Measurements from ENCODE around the gene UPK1A. TPM values are rescaled to one million over a fixed set of nuclear protein-coding genes. Genes with fewer than 3 reads are reported as not detected.
"Not testable (repeated sequence)": the region's sequence is repeated elsewhere in the genome, so short reads cannot be mapped to it uniquely, and the experiment has no call there.

UPK1A gene
- total RNA-seq, 2 donors from 2014 or later, result not detected

- H3K27me3 ChIP-seq, result no peaks in the 10 kb centered on the region
- H3K9me3 ChIP-seq, result no peaks in the 10 kb centered on the region
- WGBS, 2 donors, result 76 to 93% methylated on average over 4 to 12 of the region's 17 CpGs
- H3K36me3 ChIP-seq (replicated peaks in 1 of 2; ENCODE audit: insufficient read depth in 1 of 2, low read depth in 2 of 2), result peaks cover 23 to 28% of the 10 kb centered on the region in 2 donors
- no peak overlapping the region for H3K27ac ChIP-seq
- DNase-seq (no peak), ATAC-seq (no peak)
- H3K4me1 ChIP-seq, result peaks cover 27% of the 10 kb centered on the region
- H3K4me3 ChIP-seq, result no peak overlapping the region
- TF ChIP-seq POLR2A (IDR thresholded peaks at IDR 0.05), result no peak
- TF ChIP-seq, protein P1, sequence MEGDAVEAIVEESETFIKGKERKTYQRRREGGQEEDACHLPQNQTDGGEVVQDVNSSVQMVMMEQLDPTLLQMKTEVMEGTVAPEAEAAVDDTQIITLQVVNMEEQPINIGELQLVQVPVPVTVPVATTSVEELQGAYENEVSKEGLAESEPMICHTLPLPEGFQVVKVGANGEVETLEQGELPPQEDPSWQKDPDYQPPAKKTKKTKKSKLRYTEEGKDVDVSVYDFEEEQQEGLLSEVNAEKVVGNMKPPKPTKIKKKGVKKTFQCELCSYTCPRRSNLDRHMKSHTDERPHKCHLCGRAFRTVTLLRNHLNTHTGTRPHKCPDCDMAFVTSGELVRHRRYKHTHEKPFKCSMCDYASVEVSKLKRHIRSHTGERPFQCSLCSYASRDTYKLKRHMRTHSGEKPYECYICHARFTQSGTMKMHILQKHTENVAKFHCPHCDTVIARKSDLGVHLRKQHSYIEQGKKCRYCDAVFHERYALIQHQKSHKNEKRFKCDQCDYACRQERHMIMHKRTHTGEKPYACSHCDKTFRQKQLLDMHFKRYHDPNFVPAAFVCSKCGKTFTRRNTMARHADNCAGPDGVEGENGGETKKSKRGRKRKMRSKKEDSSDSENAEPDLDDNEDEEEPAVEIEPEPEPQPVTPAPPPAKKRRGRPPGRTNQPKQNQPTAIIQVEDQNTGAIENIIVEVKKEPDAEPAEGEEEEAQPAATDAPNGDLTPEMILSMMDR (IDR thresholded peaks at IDR 0.05), result no peak
- intact Hi-C loops (cut with DNase I), result no loop called here
These were observed 54.3 kb downstream of the UPK1A start for GRCh38 chr19:35720648-35721047.

- H3K27me3 ChIP-seq, result no peaks in the 10 kb centered on the region
- intact Hi-C loops (cut with DNase I), result no loop called here
- DNase-seq (no peak), ATAC-seq (no peak)
- H3K9me3 ChIP-seq, result no peaks in the 10 kb centered on the region
- no peak overlapping the region for H3K4me3 ChIP-seq
- peaks cover 20% of the 10 kb centered on the region for H3K4me1 ChIP-seq
- no peak overlapping the region for H3K27ac ChIP-seq
- TF ChIP-seq, protein P1 (IDR thresholded peaks at IDR 0.05), result no peak
- TF ChIP-seq POLR2A (IDR thresholded peaks at IDR 0.05), result no peak
- peaks cover 27 to 36% of the 10 kb centered on the region in 2 donors for H3K36me3 ChIP-seq (replicated peaks in 1 of 2; ENCODE audit: insufficient read depth in 1 of 2, low read depth in 2 of 2)
- 93 to 95% methylated on average over 11 to 16 of the region's 16 CpGs for WGBS, 2 donors
These were observed 55.1 kb downstream of the UPK1A start for GRCh38 chr19:35721374-35721773.

DNA sequence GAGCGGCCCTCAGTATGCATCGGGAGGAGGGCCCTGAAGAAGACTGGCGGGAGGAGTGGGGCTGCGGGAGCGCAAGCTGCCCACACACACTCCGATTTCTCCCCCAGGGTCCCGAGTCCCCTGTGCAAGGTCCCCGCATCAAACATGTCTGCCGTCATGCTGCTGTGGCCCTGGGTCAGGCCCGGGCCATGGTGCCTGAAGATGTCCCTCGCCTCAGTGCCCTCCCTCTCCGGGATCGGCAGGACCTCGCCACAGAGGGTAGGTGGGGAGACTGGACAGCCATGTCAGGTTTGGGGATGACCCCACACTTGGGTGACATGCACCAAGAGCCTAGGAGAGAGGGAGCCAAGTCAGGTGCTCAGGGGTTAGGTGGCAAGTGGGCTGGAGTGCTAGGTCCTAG, 56.1 kb downstream of the UPK1A start:
- H3K27ac ChIP-seq, result no peak overlapping the region
- no peak overlapping the region for H3K4me3 ChIP-seq
- no peaks in the 10 kb centered on the region for H3K9me3 ChIP-seq
- DNase-seq, result no peak
- TF ChIP-seq, protein P1 (IDR thresholded peaks at IDR 0.05), result no peak
- no peak for TF ChIP-seq POLR2A (IDR thresholded peaks at IDR 0.05)
- 97% methylated on average over 11 to 14 of the region's 14 CpGs for WGBS, 2 donors
- intact Hi-C loops (cut with DNase I), result no loop called here
- no peak for ATAC-seq
- peaks cover 27 to 44% of the 10 kb centered on the region in 2 donors for H3K36me3 ChIP-seq (replicated peaks in 1 of 2; ENCODE audit: insufficient read depth in 1 of 2, low read depth in 2 of 2)
- H3K27me3 ChIP-seq, result no peaks in the 10 kb centered on the region
- H3K4me1 ChIP-seq, result peaks cover 17% of the 10 kb centered on the region

DNA sequence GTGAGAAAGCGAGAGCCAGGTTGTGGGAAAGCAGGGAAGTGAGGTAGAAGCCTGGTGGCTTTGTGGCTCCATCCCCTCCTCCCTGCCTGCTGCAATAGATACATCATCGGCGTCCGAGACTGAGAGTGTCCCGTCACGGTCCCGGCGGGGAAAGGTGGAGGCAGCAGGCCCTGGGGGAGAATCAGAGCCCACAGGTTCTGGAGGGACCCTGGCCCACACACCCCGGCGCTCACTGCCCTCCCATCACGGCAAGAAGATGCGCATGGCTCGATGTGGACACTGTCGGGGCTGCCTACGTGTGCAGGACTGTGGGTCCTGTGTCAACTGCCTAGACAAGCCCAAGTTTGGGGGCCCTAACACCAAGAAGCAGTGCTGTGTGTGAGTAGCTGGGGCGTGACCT, 56.6 kb downstream of the UPK1A start:
- no peak for DNase-seq
- Histone ChIP-seq H3K36me3 (replicated peaks in 1 of 2; ENCODE audit: insufficient read depth in 1 of 2, low read depth in 2 of 2) (peaks cover 27 to 48% of the 10 kb centered on the region in 2 donors), H3K4me3 (no peak overlapping the region), H3K27ac (no peak overlapping the region), H3K9me3 (no peaks in the 10 kb centered on the region), H3K4me1 (peaks cover 17% of the 10 kb centered on the region), H3K27me3 (no peaks in the 10 kb centered on the region)
- no peak for TF ChIP-seq POLR2A (IDR thresholded peaks at IDR 0.05)
- TF ChIP-seq, protein P1 (IDR thresholded peaks at IDR 0.05), result no peak
- intact Hi-C loops (cut with DNase I), result no loop called here
- no peak for ATAC-seq
- whole genome bisulfite sequencing, 2 donors, result 88 to 93% methylated on average over 10 to 16 of the region's 16 CpGs

DNA sequence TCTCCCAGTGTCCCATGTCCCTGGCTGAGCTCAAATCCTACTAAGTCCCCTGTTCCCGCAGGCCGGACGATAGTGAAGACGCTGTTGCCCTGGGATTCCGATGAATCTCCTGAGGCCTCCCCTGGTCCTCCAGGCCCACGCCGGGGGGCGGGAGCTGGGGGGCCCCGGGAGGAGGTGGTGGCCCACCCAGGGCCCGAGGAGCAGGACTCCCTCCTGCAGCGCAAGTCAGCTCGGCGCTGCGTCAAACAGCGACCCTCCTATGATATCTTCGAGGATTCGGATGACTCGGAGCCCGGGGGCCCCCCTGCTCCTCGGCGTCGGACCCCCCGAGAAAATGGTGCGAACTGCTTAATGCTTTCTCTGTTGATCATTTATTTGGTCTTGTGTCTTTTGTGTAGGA, 57.4 kb downstream of the UPK1A start:
- TF ChIP-seq, protein P1 (IDR thresholded peaks at IDR 0.05), result no peak
- TF ChIP-seq POLR2A (IDR thresholded peaks at IDR 0.05), result no peak
- no peak for ATAC-seq
- peaks cover 27 to 54% of the 10 kb centered on the region in 2 donors for H3K36me3 ChIP-seq (replicated peaks in 1 of 2; ENCODE audit: insufficient read depth in 1 of 2, low read depth in 2 of 2)
- H3K9me3 ChIP-seq, result no peaks in the 10 kb centered on the region
- peaks cover 15% of the 10 kb centered on the region for H3K4me1 ChIP-seq
- intact Hi-C loops (cut with DNase I), result no loop called here
- H3K27ac ChIP-seq, result no peak overlapping the region
- WGBS, 2 donors, result 90 to 94% methylated on average over 18 to 22 of the region's 24 CpGs
- H3K4me3 ChIP-seq, result no peak overlapping the region
- no peak for DNase-seq
- no peaks in the 10 kb centered on the region for H3K27me3 ChIP-seq

- peaks cover 11% of the 10 kb centered on the region for H3K4me1 ChIP-seq
These were observed 57.8 kb downstream of the UPK1A start for GRCh38 chr19:35724132-35724531.

More at GRCh38 chr19:35724132-35724531, 57.8 kb downstream of the UPK1A start:
- 87 to 89% methylated on average over 7 of the region's 7 CpGs for WGBS, 2 donors
- H3K36me3 ChIP-seq (replicated peaks in 1 of 2; ENCODE audit: insufficient read depth in 1 of 2, low read depth in 2 of 2), result peaks cover 27 to 57% of the 10 kb centered on the region in 2 donors
- H3K27ac ChIP-seq; H3K27me3 ChIP-seq; DNase-seq; H3K9me3 ChIP-seq; intact Hi-C loops (cut with DNase I); ATAC-seq; H3K4me3 ChIP-seq: not testable (repeated sequence)

Measured in body of pancreas (tissue), 4 donors.